Mesothelial cell of epicardium (in vitro differentiated cells): Measurements from ENCODE around the gene ANKMY2. TPM values are rescaled to one million over a fixed set of nuclear protein-coding genes. Genes with fewer than 3 reads are reported as not detected.

Experiments used
- DNase-seq, 2 experiments: peaks; one replicate each; pipeline ENCODE4 v3.0.0; 2021; ENCODE audit warnings: low spot score in 2 of 2; ENCODE audit not compliant: unreplicated experiment in 2 of 2
- H3K27ac Mint-ChIP-seq: 2 replicates; pipeline ENCODE4 v1.8.0; 2021; ENCODE audit warnings: mixed read lengths
- H3K27me3 Mint-ChIP-seq: 2 replicates; pipeline ENCODE4 v1.8.0; 2021; ENCODE audit warnings: low read depth, mixed read lengths
- H3K36me3 Mint-ChIP-seq: 2 replicates; pipeline ENCODE4 v1.8.0; 2021; ENCODE audit warnings: mixed read lengths
- H3K4me1 Mint-ChIP-seq: 2 replicates; pipeline ENCODE4 v1.8.0; 2021; ENCODE audit warnings: mixed read lengths
- H3K4me3 Mint-ChIP-seq: 2 replicates; pipeline ENCODE4 v1.8.0; 2021; ENCODE audit warnings: mild to moderate bottlenecking, moderate library complexity, mixed read lengths
- H3K9me3 Mint-ChIP-seq: 2 replicates; pipeline ENCODE4 v1.8.0; 2021; ENCODE audit warnings: mixed read lengths
- CTCF ChIP-seq: fragments of 200-600 bp; sonication (generic); IDR thresholded peaks from one replicate; pipeline ENCODE4 v1.5.0; 2021; ENCODE audit warnings: antibody characterized with exemption; ENCODE audit not compliant: unreplicated experiment
- total RNA-seq: library from RNA; stranded (reverse); gene quantifications from 3 replicates; pipeline ENCODE4 v1.2.1, GENCODE V29; 2021

The ANKMY2 gene
- total RNA-seq, 1 donor from 2014 or later = 25.0 TPM

GRCh38 chr7:16559497-16560179, 85.9 kb downstream of the ANKMY2 start:
- H3K4me1 Mint-ChIP-seq = peaks cover 31% of the 10 kb centered on the region
- no peak for TF ChIP-seq CTCF
- H3K27me3 Mint-ChIP-seq = no peaks in the 10 kb centered on the region
- H3K27ac Mint-ChIP-seq = no peak overlapping the region
- peaks cover 4% of the 10 kb centered on the region for H3K9me3 Mint-ChIP-seq
- H3K36me3 Mint-ChIP-seq = no peaks in the 10 kb centered on the region
- DNase-seq = no peak
- no peak overlapping the region for H3K4me3 Mint-ChIP-seq

GRCh38 chr7:16558761-16559302, 86.7 kb downstream of the ANKMY2 start:
- H3K36me3 Mint-ChIP-seq = no peaks in the 10 kb centered on the region

GRCh38 chr7:16556359-16556758, 89.2 kb downstream of the ANKMY2 start:
- Mint-ChIP-seq H3K27me3 (no peaks in the 10 kb centered on the region), H3K4me1 (peaks cover 6% of the 10 kb centered on the region), H3K9me3 (peaks cover 9% of the 10 kb centered on the region), H3K4me3 (no peak overlapping the region), H3K27ac (no peak overlapping the region), H3K36me3 (no peaks in the 10 kb centered on the region)
- no peak for DNase-seq
- no peak for TF ChIP-seq CTCF

More at GRCh38 chr7:16558761-16559302, 86.7 kb downstream of the ANKMY2 start:
- Mint-ChIP-seq H3K27me3 (no peaks in the 10 kb centered on the region), H3K4me1 (peaks cover 23% of the 10 kb centered on the region), H3K4me3 (no peak overlapping the region), H3K27ac (no peak overlapping the region), H3K9me3 (peaks cover 9% of the 10 kb centered on the region)
- DNase-seq = no peak
- TF ChIP-seq CTCF = no peak

- Mint-ChIP-seq H3K27me3 (no peaks in the 10 kb centered on the region), H3K4me1 (peaks cover 2% of the 10 kb centered on the region), H3K36me3 (no peaks in the 10 kb centered on the region), H3K27ac (no peak overlapping the region), H3K9me3 (peaks cover 9% of the 10 kb centered on the region), H3K4me3 (no peak overlapping the region)
- no peak for TF ChIP-seq CTCF
- DNase-seq = no peak
Observed at GRCh38 chr7:16554518-16555236, 90.9 kb downstream of the ANKMY2 start.

- H3K9me3 Mint-ChIP-seq = peaks cover 9% of the 10 kb centered on the region
- no peak overlapping the region for H3K4me3 Mint-ChIP-seq
- no peak for TF ChIP-seq CTCF
- no peaks in the 10 kb centered on the region for H3K27me3 Mint-ChIP-seq
- H3K4me1 Mint-ChIP-seq = no peaks in the 10 kb centered on the region
- H3K27ac Mint-ChIP-seq = no peak overlapping the region
- DNase-seq = no peak
- H3K36me3 Mint-ChIP-seq = no peaks in the 10 kb centered on the region
Observed at GRCh38 chr7:16550671-16551070, 94.9 kb downstream of the ANKMY2 start.

Other genes with a start within 250 kb of the ANKMY2 start
- 4.0 to 4.4 TPM (median 4.1 TPM) in 3 replicates for gene CRPPA, start 224.2 kb downstream of the ANKMY2 start, total RNA-seq
- gene SOSTDC1, start 180.0 kb downstream of the ANKMY2 start, total RNA-seq = 12.7 to 13.6 TPM (median 13.0 TPM) in 3 replicates
- gene LRRC72, start 118.9 kb downstream of the ANKMY2 start, total RNA-seq = not detected in 3 replicates
- 73.9 to 77.6 TPM (median 75.9 TPM) in 3 replicates for gene BZW2, start 427 bp upstream of the ANKMY2 start, total RNA-seq
- gene TSPAN13, start 108.0 kb upstream of the ANKMY2 start, total RNA-seq = 63.1 to 70.0 TPM (median 69.5 TPM) in 3 replicates
- gene AGR2, start 159.2 kb upstream of the ANKMY2 start, total RNA-seq = 2.9 to 4.6 TPM (median 3.2 TPM) in 3 replicates
- gene AGR3, start 236.2 kb upstream of the ANKMY2 start, total RNA-seq = 1.7 to 2.1 TPM (median 2.0 TPM) in 3 replicates